Stomach (tissue), 9 donors: Measurements from ENCODE around the gene CTNNA3. TPM values are rescaled to one million over a fixed set of nuclear protein-coding genes. Genes with fewer than 3 reads are reported as not detected.

Experiments used
- DNase-seq, 2 donors: peaks; one replicate each; pipeline versions ENCODE4 v3.0.0 to v3.0.0-alpha.2; 2013 to 2019
- H3K27ac ChIP-seq, 5 donors: fragments of 200-600 bp in 4 of 5; sonication (generic) in 4 of 5; one replicate each; pipeline ENCODE4 v1.5.1; 2013 to 2019; ENCODE audit warnings: mild to moderate bottlenecking in 1 of 5, moderate library complexity in 1 of 5
- H3K27me3 ChIP-seq, 3 donors: fragments of 200-600 bp; sonication (generic); one replicate each; pipeline ENCODE4 v1.5.1; 2017 to 2019; ENCODE audit warnings: mixed run types in 1 of 3
- H3K36me3 ChIP-seq, 4 donors: fragments of 200-600 bp; sonication (generic); 1 replicate in 3 of 4; 2 replicates in 1 of 4; pipeline ENCODE4 v1.5.1; 2016 to 2019
- H3K4me1 ChIP-seq, 4 donors: fragments of 200-600 bp; sonication (generic); one replicate each; pipeline ENCODE4 v1.5.1; 2016 to 2019
- H3K4me3 ChIP-seq, 4 donors: fragments of 200-600 bp; sonication (generic) in 3 of 4; one replicate each; pipeline ENCODE4 v1.5.1; 2016 to 2019; ENCODE audit warnings: mild to moderate bottlenecking in 1 of 4
- H3K9me3 ChIP-seq, 4 donors: fragments of 200-600 bp; sonication (generic); one replicate each; pipeline ENCODE4 v1.5.1; 2016 to 2019
- CTCF ChIP-seq, 7 experiments: fragments of 450-650 bp in 4 of 7; fragments of 200-600 bp in 3 of 7; sonication (generic) in 3 of 7; IDR thresholded peaks; one replicate each; pipeline ENCODE4 v1.5.1; 2016 to 2019; ENCODE audit warnings: antibody characterized with exemption in 7 of 7, control low read depth in 2 of 7, mild to moderate bottlenecking in 1 of 7
- EP300 ChIP-seq: sonication (generic); formaldehyde crosslinking; IDR thresholded peaks from one replicate; pipeline ENCODE4 v1.6.1; 2017; ENCODE audit warnings: antibody characterized with exemption
- POLR2A ChIP-seq, 4 donors: fragments of 450-650 bp; IDR thresholded peaks; one replicate each; pipeline ENCODE4 v1.6.1; 2016; ENCODE audit warnings: antibody characterized with exemption in 4 of 4, control low read depth in 2 of 4, mild to moderate bottlenecking in 1 of 4, moderate library complexity in 1 of 4
- POLR2AphosphoS5 ChIP-seq, 3 donors: sonication (generic); formaldehyde crosslinking; IDR thresholded peaks; one replicate each; pipeline ENCODE4 v1.6.1; 2016; ENCODE audit warnings: antibody characterized with exemption in 3 of 3
- WGBS, 5 donors: extraction: QIAGEN DNeasy Blood & Tissue Kit in 3 of 5; methylation state at CpG; one replicate each; pipeline versions ENCODE4 v1.1.5 to v1.1.7; 2013 to 2018; 5-methylcytosine and 5-hydroxymethylcytosine counted together
- intact Hi-C: fragments of 100-400 bp; cut with DNase I; formaldehyde crosslinking; loops from one replicate; pipeline ENCODE4 v1.15.1; 2023; ENCODE audit warnings: low total_unique reads
- polyA plus RNA-seq, 3 donors: library from polyadenylated mRNA; stranded (reverse); fragments of 200-250 nt; gene quantifications; one replicate each; pipeline ENCODE4 v1.2.3, GENCODE V29; 2013
- total RNA-seq, 5 donors: library from RNA; depleted of rRNA; stranded (reverse); fragments of >200 nt; gene quantifications; one replicate each; pipeline versions ENCODE4 v1.1.0 to v1.2.3, GENCODE V29; 2014 to 2016
- donor health status: healthy with polysubstance abuse.
- donor health status: Bipolar disorder and iron deficiency.
- donor health status: healthy.

The CTNNA3 gene
- total and polyA plus RNA-seq, 8 donors: 0.14 to 46.1 (median 12.9) TPM; not detected in 2

- H3K9me3 ChIP-seq: no peaks in the 10 kb centered on the region
- H3K36me3 ChIP-seq: no peaks in the 10 kb centered on the region
- H3K27ac ChIP-seq: no peak overlapping the region
- H3K4me1 ChIP-seq: no peaks in the 10 kb centered on the region
- no peaks in the 10 kb centered on the region for H3K27me3 ChIP-seq
- 51 to 69% (median 58%) methylated on average over 1 of the region's 1 CpG for WGBS, 5 donors
- H3K4me3 ChIP-seq: no peak overlapping the region
- TF ChIP-seq POLR2AphosphoS5 (IDR thresholded peaks at IDR 0.05) (no peak), EP300 (no peak), POLR2A (IDR thresholded peaks at IDR 0.05) (no peak), CTCF (IDR thresholded peaks at IDR 0.05) (no peak)
- DNase-seq: no peak
- intact Hi-C loops: no loop called here
Observed at GRCh38 chr10:66714741-66715140, 981.3 kb downstream of the CTNNA3 start.

GRCh38 chr10:66713387-66713786 lies 982.6 kb downstream of the CTNNA3 start:
- intact Hi-C loops: no loop called here
- TF ChIP-seq CTCF (IDR thresholded peaks at IDR 0.05) (no peak), POLR2A (IDR thresholded peaks at IDR 0.05) (no peak), EP300 (no peak), POLR2AphosphoS5 (IDR thresholded peaks at IDR 0.05) (no peak)
- no peaks in the 10 kb centered on the region for H3K9me3 ChIP-seq
- no peak overlapping the region for H3K4me3 ChIP-seq
- H3K27me3 ChIP-seq: no peaks in the 10 kb centered on the region
- WGBS, 5 donors: 84 to 97% (median 88%) methylated on average over 1 of the region's 1 CpG
- no peak overlapping the region for H3K27ac ChIP-seq
- H3K36me3 ChIP-seq: no peaks in the 10 kb centered on the region
- DNase-seq: no peak
- no peaks in the 10 kb centered on the region for H3K4me1 ChIP-seq

- Histone ChIP-seq H3K4me1 (no peaks in the 10 kb centered on the region), H3K9me3 (no peaks in the 10 kb centered on the region), H3K36me3 (no peaks in the 10 kb centered on the region), H3K4me3 (no peak overlapping the region), H3K27ac (no peak overlapping the region), H3K27me3 (no peaks in the 10 kb centered on the region)
- WGBS, 5 donors: 84 to 100% (median 98%) methylated on average over 1 of the region's 1 CpG
- TF ChIP-seq CTCF (IDR thresholded peaks at IDR 0.05) (no peak), POLR2A (IDR thresholded peaks at IDR 0.05) (no peak), POLR2AphosphoS5 (IDR thresholded peaks at IDR 0.05) (no peak), EP300 (no peak)
- intact Hi-C loops: no loop called here
- no peak for DNase-seq
Observed at GRCh38 chr10:66698069-66698468, 997.9 kb downstream of the CTNNA3 start.

- Histone ChIP-seq H3K27ac (no peak overlapping the region), H3K36me3 (no peaks in the 10 kb centered on the region), H3K9me3 (no peaks in the 10 kb centered on the region), H3K4me1 (no peaks in the 10 kb centered on the region), H3K4me3 (no peak overlapping the region), H3K27me3 (no peaks in the 10 kb centered on the region)
- 56 to 88% (median 85%) methylated on average over 1 of the region's 1 CpG for WGBS, 5 donors
- intact Hi-C loops: no loop called here
- TF ChIP-seq POLR2AphosphoS5 (IDR thresholded peaks at IDR 0.05) (no peak), POLR2A (IDR thresholded peaks at IDR 0.05) (no peak), CTCF (IDR thresholded peaks at IDR 0.05) (no peak), EP300 (no peak)
- no peak for DNase-seq
Observed at GRCh38 chr10:66695046-66695445, 1000.9 kb downstream of the CTNNA3 start.
